GM23248 (cell line): ENCODE results near the gene LRRC8E. TPM values are rescaled to one million over a fixed set of nuclear protein-coding genes. Genes with fewer than 3 reads are reported as not detected.

Experiments
- DNase-seq: peaks from one replicate; pipeline ENCODE4 v3.0.0-alpha.2; 2015
- H2AFZ ChIP-seq: fragments of 200-600 bp; sonication (generic); 2 replicates; pipeline ENCODE4 v1.6.1; 2016; ENCODE audit warnings: antibody characterized with exemption
- H3F3A ChIP-seq: fragments of 200-600 bp; sonication (generic); 2 replicates; pipeline ENCODE4 v1.6.1; 2016; ENCODE audit warnings: mild to moderate bottlenecking, antibody characterized with exemption, mixed run types; ENCODE audit not compliant: insufficient read depth
- H3K27ac ChIP-seq: fragments of 200-600 bp; sonication (generic); 2 replicates; pipeline ENCODE4 v1.5.1; 2016; ENCODE audit warnings: mild to moderate bottlenecking
- H3K27me3 ChIP-seq: fragments of 200-600 bp; sonication (generic); replicated peaks from 2 replicates; pipeline ENCODE4 v1.6.1; 2016; ENCODE audit warnings: mild to moderate bottlenecking; ENCODE audit not compliant: insufficient read depth
- H3K36me3 ChIP-seq: fragments of 200-600 bp; sonication (generic); 2 replicates; pipeline ENCODE4 v1.6.1; 2016; ENCODE audit warnings: low read depth, mild to moderate bottlenecking
- H3K4me1 ChIP-seq: fragments of 200-600 bp; sonication (generic); 2 replicates; pipeline ENCODE4 v1.6.1; 2016; ENCODE audit warnings: mild to moderate bottlenecking; ENCODE audit not compliant: insufficient read depth
- H3K4me2 ChIP-seq: fragments of 200-600 bp; sonication (generic); one replicate; pipeline ENCODE4 v1.6.1; 2016; ENCODE audit warnings: mild to moderate bottlenecking; ENCODE audit not compliant: unreplicated experiment
- H3K4me3 ChIP-seq: fragments of 200-600 bp; sonication (generic); 2 replicates; pipeline ENCODE4 v1.5.1; 2016; ENCODE audit warnings: mild to moderate bottlenecking
- H3K79me2 ChIP-seq: fragments of 200-600 bp; sonication (generic); 2 replicates; pipeline ENCODE4 v1.6.1; 2016; ENCODE audit warnings: mild to moderate bottlenecking; ENCODE audit not compliant: insufficient read depth
- H3K9ac ChIP-seq: fragments of 200-600 bp; sonication (generic); 2 replicates; pipeline ENCODE4 v1.6.1; 2016; ENCODE audit warnings: mild to moderate bottlenecking
- H3K9me2 ChIP-seq: fragments of 200-600 bp; sonication (generic); 2 replicates; pipeline ENCODE4 v1.6.1; 2016; ENCODE audit warnings: mixed run types, mild to moderate bottlenecking, moderate library complexity; ENCODE audit not compliant: insufficient read depth
- H3K9me3 ChIP-seq: fragments of 200-600 bp; sonication (generic); one replicate; pipeline ENCODE4 v1.6.1; 2017; ENCODE audit warnings: low read depth
- H4K20me1 ChIP-seq: fragments of 200-600 bp; sonication (generic); 2 replicates; pipeline ENCODE4 v1.6.0; 2016; ENCODE audit not compliant: insufficient read depth
- EZH2 ChIP-seq: fragments of 200-600 bp; sonication (generic); IDR thresholded peaks from 2 replicates; pipeline ENCODE4 v1.6.1; 2018; ENCODE audit warnings: antibody characterized with exemption, mild to moderate bottlenecking; ENCODE audit not compliant: insufficient read depth, poor library complexity, severe bottlenecking
- EZH2phosphoT487 ChIP-seq: fragments of 200-600 bp; sonication (generic); IDR thresholded peaks from 2 replicates; pipeline ENCODE4 v1.6.1; 2018; ENCODE audit warnings: antibody characterized with exemption, moderate library complexity, mild to moderate bottlenecking, low read depth; ENCODE audit not compliant: insufficient read depth
- WGBS, 2 experiments: methylation state at CpG; one replicate each; pipeline ENCODE4 v1.1.6; 2015 to 2017; ENCODE audit warnings: low lambda C conversion rate in 2 of 2, low coverage in 1 of 2; ENCODE audit errors: missing lambda C conversion rate in 2 of 2; 5-methylcytosine and 5-hydroxymethylcytosine counted together
- in situ Hi-C: fragments of 300-500 bp; cut with MboI; formaldehyde crosslinking; loops from 2 replicates; pipeline ENCODE4 v1.15.0; 2020
- polyA plus RNA-seq: library from polyadenylated mRNA; unstranded; fragments of >200 nt; fragmentation: Nextera tagmentation; extraction: Ambion mirVana; gene quantifications from 2 replicates; pipeline ENCODE4 v1.2.1, GENCODE V29; 2016
- total RNA-seq: library from RNA; depleted of rRNA; stranded (reverse); fragments of >200 nt; shearing (Covaris generic); gene quantifications from 2 replicates; pipeline ENCODE4 v1.2.3, GENCODE V29; 2014

The LRRC8E gene
- total and polyA plus RNA-seq, 2 experiments from 2014 or later: 3.6 to 3.7 TPM

DNA sequence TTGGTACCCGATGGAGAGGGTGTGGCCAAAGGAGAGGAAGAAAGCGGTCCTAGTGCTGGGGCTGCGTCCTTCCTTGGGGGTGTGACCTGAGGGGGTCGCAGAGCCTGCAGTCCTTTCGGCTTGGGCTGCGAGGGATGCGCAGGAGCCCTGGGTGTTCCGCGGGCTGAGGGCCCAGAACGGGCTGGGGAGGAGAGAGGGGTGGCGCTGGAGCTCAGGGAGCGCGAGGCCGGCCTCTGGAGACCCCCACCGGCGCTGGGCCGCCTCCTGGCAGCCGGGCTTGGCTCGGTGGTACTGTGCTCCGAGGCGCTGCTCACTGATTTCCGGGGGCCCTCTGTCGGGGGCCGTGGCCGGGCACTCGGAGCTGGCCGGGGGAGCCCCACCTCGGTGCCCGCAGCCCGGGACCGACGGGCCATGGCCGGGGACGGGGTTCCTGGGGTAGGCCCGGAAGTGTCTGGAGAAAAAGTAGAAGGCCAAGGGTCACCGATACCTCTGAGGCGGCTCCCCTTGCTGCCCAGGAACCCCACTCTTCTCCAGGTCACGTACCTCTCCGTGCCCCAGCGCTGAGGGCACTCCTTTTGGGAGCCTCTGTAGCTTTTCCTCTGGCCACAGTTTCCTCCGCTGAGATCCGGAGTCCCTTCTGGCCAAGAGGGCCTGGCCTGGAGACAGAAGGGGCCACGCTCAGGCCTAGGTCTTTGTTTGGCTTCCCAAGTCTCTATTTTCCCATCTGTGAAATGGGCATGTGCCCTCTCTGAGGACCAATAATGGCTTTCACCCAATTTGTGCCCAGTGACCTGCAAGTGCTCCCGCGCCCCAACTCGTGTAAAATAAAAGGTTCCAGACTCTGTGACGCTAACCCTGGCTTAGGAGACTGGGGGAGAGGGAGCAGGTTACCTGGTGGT lies 15.8 kb upstream of the LRRC8E start:
- H3K4me2 ChIP-seq: peak overlapping the region; percentile 39
- no peaks in the 10 kb centered on the region for H3K9me3 ChIP-seq
- TF ChIP-seq EZH2phosphoT487: no peak
- TF ChIP-seq EZH2: no peak
- H3K9ac ChIP-seq: no peak overlapping the region
- DNase-seq: no peak
- no peaks in the 10 kb centered on the region for H4K20me1 ChIP-seq
- no peak overlapping the region for H3K4me3 ChIP-seq
- WGBS, 2 experiments: 39 to 65% methylated on average over 24 to 46 of the region's 47 CpGs
- H2AFZ ChIP-seq: no peak overlapping the region
- no peaks in the 10 kb centered on the region for H3K79me2 ChIP-seq
- H3K9me2 ChIP-seq: no peaks in the 10 kb centered on the region
- no peaks in the 10 kb centered on the region for H3K36me3 ChIP-seq
- no peak overlapping the region for H3K27ac ChIP-seq
- H3K4me1 ChIP-seq: no peaks in the 10 kb centered on the region; the same call in 1 of the 2 replicates
- H3K27me3 ChIP-seq: peaks cover 22% of the 10 kb centered on the region
- peaks cover 14% of the 10 kb centered on the region for H3F3A ChIP-seq
- in situ Hi-C loops: no loop called here

DNA sequence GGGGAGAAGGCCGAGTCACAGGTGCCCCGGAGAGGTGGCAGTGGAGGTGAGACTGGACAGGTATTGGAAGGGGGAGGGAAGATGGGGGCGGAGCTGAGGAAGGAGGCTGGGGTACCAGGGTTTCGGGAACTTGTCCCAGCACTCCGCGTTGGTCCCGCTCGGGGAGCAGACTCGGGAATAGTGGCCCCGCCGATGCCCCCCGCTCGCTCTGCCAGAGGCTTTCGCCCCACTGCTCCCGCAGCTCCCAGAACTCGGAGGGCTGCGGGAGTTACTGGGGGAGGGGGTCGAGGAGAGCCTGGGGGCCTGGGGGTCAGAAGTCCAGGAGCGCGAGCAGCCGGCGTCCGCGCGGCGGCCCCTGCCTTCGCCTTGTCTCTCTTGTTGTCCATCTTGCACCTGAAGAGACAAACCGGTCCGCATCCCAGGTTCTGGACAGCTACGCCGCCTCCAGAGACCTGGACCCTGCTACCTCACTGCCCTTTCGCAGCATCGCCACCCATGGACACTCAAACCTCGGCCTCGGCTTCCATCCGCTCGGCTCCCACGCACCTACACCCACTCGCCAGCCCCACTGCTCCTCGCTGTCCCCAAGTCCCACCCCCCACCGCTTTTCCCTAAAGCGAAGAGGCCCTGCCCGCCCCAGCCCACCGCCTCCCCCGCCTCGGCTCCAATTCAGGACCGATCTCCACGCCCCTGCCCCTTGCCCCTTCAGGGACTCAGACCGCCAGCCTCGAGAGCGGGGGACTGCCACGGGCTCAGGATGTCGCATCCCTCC lies 14.8 kb upstream of the LRRC8E start:
- Histone ChIP-seq H3K4me1 (no peaks in the 10 kb centered on the region; the same call in 1 of the 2 replicates), H3K36me3 (no peaks in the 10 kb centered on the region), H3K9me3 (no peaks in the 10 kb centered on the region), H3F3A (peaks cover 14% of the 10 kb centered on the region), H3K4me3 (no peak overlapping the region), H3K27ac (no peak overlapping the region), H3K27me3 (peaks cover 22% of the 10 kb centered on the region), H3K9ac (no peak overlapping the region), H3K79me2 (no peaks in the 10 kb centered on the region), H3K9me2 (no peaks in the 10 kb centered on the region), H4K20me1 (no peaks in the 10 kb centered on the region), H2AFZ (no peak overlapping the region), H3K4me2 (no peak overlapping the region)
- WGBS, 2 experiments: 4 to 8% methylated on average over 24 to 40 of the region's 53 CpGs
- no peak for DNase-seq
- no peak for TF ChIP-seq EZH2phosphoT487
- TF ChIP-seq EZH2: peak; percentile 88
- in situ Hi-C loops: no loop called here

DNA sequence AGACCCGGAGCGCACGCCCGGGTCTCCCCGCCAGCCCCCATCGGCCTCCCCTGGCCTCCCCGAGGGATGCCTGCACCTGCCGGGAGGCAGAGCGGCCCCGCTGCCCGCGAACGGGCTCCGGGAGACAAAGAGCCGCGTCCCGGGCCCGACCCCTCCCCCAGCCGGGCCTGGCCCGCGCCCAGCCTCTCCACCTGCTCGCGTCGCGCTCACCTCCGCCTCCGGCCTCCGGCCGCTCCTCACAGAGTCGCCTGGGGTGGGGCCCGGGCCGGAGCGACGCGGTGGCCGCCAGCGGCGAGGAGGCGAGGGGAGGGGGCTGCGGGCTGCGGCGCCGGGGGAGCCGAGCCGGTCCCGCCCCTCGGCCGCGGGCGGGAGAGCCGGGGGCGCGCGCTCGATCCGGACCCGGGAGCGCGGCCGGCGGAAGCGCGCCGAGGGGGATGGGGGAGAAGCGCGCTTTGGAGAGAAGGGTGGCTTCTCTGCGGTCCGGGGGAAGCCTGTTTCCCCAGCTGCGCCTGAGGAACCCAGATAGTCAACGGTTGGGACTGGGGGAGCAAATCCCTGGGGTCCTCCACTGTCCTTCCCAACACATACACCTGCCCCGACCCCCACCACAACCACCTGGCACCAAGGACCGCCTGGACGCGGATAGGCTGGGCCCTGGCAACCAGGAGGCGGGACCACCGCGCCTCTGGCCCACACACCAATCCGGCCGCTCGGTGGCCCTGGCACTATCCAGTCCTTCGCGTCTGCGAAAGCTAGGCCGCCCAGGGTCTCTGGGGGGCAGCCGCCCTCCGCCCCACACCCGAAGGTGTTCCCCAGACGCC lies 14.0 kb upstream of the LRRC8E start, which contains the start of gene PRR36:
PRR36 (minus strand) TSS at position 315 of the 821 bp plus-strand sequence. CDS start 701 bp downstream, outside the sequence.
- Histone ChIP-seq H3K9me3 (no peaks in the 10 kb centered on the region), H3K9me2 (no peaks in the 10 kb centered on the region), H2AFZ (no peak within 1 kb of the TSS), H3K27me3 (peaks cover 22% of the 10 kb centered on the region), H4K20me1 (no peaks in the 10 kb centered on the region), H3K4me2 (no peak within 1 kb of the TSS), H3F3A (peaks cover 14% of the 10 kb centered on the region), H3K36me3 (no peaks in the 10 kb centered on the region), H3K79me2 (no peaks in the 10 kb centered on the region), H3K4me1 (no peaks in the 10 kb centered on the region; the same call in 1 of the 2 replicates), H3K4me3 (no peak within 1 kb of the TSS), H3K27ac (no peak within 1 kb of the TSS), H3K9ac (no peak within 1 kb of the TSS)
- WGBS, 2 experiments: 10 to 15% methylated on average over 21 to 78 of the region's 88 CpGs
- DNase-seq: no peak
- in situ Hi-C loops: no loop called here
- TF ChIP-seq EZH2phosphoT487 (no peak), EZH2 (no peak)

DNA sequence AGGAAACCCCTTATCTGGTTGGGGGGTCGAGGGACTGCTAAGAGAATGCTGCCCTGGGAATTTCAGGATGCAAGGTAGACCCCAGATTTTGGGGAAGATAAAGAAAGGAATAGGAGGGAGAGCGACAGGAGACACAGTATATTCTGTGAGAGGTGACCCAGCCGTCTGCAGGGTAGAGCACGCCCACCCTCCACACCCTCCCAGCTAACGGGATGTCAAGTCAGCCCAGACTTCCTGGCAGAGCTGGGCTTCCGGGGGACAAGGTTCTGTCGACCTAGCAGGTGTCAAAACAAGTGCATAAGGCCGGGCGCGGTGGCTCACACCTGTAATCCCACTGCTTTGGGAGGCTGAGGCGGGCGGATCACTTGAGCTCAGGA lies 13.4 kb upstream of the LRRC8E start:
- H2AFZ ChIP-seq: no peak overlapping the region
- no peak overlapping the region for H3K27ac ChIP-seq
- H3K4me1 ChIP-seq: no peaks in the 10 kb centered on the region; the same call in 1 of the 2 replicates
- H3K9me2 ChIP-seq: no peaks in the 10 kb centered on the region
- peaks cover 14% of the 10 kb centered on the region for H3F3A ChIP-seq
- WGBS, 2 experiments: 64 to 74% methylated on average over 11 to 12 of the region's 12 CpGs
- no peak overlapping the region for H3K4me3 ChIP-seq
- H3K79me2 ChIP-seq: no peaks in the 10 kb centered on the region
- TF ChIP-seq EZH2 (no peak), EZH2phosphoT487 (no peak)
- no peaks in the 10 kb centered on the region for H3K9me3 ChIP-seq
- no peak for DNase-seq
- no peak overlapping the region for H3K9ac ChIP-seq
- H3K27me3 ChIP-seq: peaks cover 22% of the 10 kb centered on the region
- no peak overlapping the region for H3K4me2 ChIP-seq
- no peaks in the 10 kb centered on the region for H4K20me1 ChIP-seq
- in situ Hi-C loops: no loop called here
- H3K36me3 ChIP-seq: no peaks in the 10 kb centered on the region
